Osteoblast (primary cell): ENCODE results near the gene SYNJ2. TPM values are rescaled to one million over a fixed set of nuclear protein-coding genes. Genes with fewer than 3 reads are reported as not detected.

Experiments
- DNase-seq: peaks from one replicate; pipeline ENCODE4 v3.0.0; 2011; ENCODE audit warnings: low spot score, mixed read lengths; ENCODE audit not compliant: insufficient read length; ENCODE audit errors: missing footprints
- H2AFZ ChIP-seq: 2 replicates; pipeline ENCODE4 v1.6.0; 2011; ENCODE audit warnings: mild to moderate bottlenecking, low read length
- H3K27ac ChIP-seq: 2 replicates; pipeline ENCODE4 v1.5.1; 2011; ENCODE audit warnings: mild to moderate bottlenecking, low read depth, low read length, moderate library complexity
- H3K27me3 ChIP-seq: 2 replicates; pipeline ENCODE4 v1.6.0; 2012; ENCODE audit warnings: mild to moderate bottlenecking, control low read depth, inconsistent platforms, low read length, moderate library complexity; ENCODE audit not compliant: insufficient read depth
- H3K36me3 ChIP-seq: 2 replicates; pipeline ENCODE4 v1.5.1; 2011; ENCODE audit warnings: mild to moderate bottlenecking, low read length, control low read depth, moderate library complexity; ENCODE audit not compliant: insufficient read depth
- H3K4me1 ChIP-seq: 2 replicates; pipeline ENCODE4 v1.5.1; 2011; ENCODE audit warnings: mild to moderate bottlenecking, low read length, control low read depth, moderate library complexity; ENCODE audit not compliant: insufficient read depth
- H3K4me2 ChIP-seq: 2 replicates; pipeline ENCODE4 v1.6.0; 2011; ENCODE audit warnings: mild to moderate bottlenecking, low read length; ENCODE audit not compliant: insufficient read depth
- H3K4me3 ChIP-seq: fragments of 200-600 bp; sonication (generic); 3 replicates; pipeline ENCODE4 v1.5.1; 2012; ENCODE audit warnings: mild to moderate bottlenecking, low read length, inconsistent platforms; ENCODE audit not compliant: insufficient read depth
- H3K79me2 ChIP-seq: 2 replicates; pipeline ENCODE4 v1.6.0; 2012; ENCODE audit warnings: mild to moderate bottlenecking, low read length, control low read depth, inconsistent platforms; ENCODE audit not compliant: insufficient read depth
- H3K9me3 ChIP-seq: 2 replicates; pipeline ENCODE4 v1.5.1; 2011; ENCODE audit warnings: low read depth, low read length, control low read depth
- H4K20me1 ChIP-seq: 2 replicates; pipeline ENCODE4 v1.6.0; 2012; ENCODE audit warnings: mild to moderate bottlenecking, low read length, control low read depth; ENCODE audit not compliant: insufficient read depth
- total RNA-seq: library from RNA; depleted of rRNA; stranded (reverse); fragments of >200 nt; gene quantifications from 2 replicates; pipeline ENCODE4 v1.2.3, GENCODE V29; 2012
- TF ChIP-seq, protein P1 (sequence below): IDR thresholded peaks from 2 replicates; pipeline ENCODE4 v1.5.1; 2011; ENCODE audit warnings: mild to moderate bottlenecking, low read depth, low read length, moderate library complexity; ENCODE audit errors: extremely low read depth

The SYNJ2 gene
- total RNA-seq, 1 donor: 94.8 TPM

DNA sequence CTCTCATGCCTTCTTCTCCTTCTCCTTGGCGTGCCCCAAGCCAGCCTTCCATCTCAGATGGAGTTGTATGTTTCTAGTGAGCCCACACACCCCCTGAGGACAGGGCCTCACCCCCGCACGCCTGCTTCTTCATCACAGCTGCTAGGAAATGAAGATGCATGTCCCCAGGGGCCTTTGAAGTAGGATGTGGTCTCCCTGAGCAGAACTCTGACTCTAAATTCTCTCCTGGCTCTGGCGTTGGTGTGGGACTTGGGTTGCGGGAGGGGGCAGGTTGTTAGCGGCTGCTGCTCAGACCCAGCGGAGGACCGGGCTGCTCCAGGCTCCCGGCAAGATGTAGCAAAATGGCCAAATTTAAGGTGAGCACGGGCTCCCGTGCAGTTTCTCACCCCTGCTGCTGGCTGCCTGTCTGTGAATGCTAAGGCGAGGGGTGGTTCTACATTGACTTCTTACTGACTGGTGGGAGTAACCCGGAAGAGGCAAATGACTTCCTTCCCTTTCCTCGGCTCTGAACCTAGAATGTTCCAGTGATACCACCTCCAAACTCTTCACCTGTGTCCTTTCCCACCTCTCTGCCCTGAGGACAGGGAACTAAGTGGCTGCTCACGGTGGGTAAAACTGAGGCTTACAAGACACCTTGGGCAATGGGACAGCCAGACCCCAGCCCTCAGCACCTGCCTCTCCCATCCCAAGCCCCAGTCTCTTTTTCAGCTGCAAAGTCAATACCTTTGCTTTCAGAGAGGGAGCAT is 8.8 kb downstream of the SYNJ2 start:
- Histone ChIP-seq H3K4me1 (peaks cover 48% of the 10 kb centered on the region), H3K79me2 (peaks cover 99% of the 10 kb centered on the region), H4K20me1 (peaks cover 30% of the 10 kb centered on the region), H2AFZ (no peak overlapping the region), H3K4me2 (peak overlapping the region; percentile 60), H3K9me3 (no peaks in the 10 kb centered on the region), H3K27ac (peak overlapping the region; percentile 90), H3K36me3 (peaks cover 16% of the 10 kb centered on the region), H3K4me3 (peak overlapping the region; percentile 25), H3K27me3 (no peaks in the 10 kb centered on the region)
- TF ChIP-seq, protein P1, sequence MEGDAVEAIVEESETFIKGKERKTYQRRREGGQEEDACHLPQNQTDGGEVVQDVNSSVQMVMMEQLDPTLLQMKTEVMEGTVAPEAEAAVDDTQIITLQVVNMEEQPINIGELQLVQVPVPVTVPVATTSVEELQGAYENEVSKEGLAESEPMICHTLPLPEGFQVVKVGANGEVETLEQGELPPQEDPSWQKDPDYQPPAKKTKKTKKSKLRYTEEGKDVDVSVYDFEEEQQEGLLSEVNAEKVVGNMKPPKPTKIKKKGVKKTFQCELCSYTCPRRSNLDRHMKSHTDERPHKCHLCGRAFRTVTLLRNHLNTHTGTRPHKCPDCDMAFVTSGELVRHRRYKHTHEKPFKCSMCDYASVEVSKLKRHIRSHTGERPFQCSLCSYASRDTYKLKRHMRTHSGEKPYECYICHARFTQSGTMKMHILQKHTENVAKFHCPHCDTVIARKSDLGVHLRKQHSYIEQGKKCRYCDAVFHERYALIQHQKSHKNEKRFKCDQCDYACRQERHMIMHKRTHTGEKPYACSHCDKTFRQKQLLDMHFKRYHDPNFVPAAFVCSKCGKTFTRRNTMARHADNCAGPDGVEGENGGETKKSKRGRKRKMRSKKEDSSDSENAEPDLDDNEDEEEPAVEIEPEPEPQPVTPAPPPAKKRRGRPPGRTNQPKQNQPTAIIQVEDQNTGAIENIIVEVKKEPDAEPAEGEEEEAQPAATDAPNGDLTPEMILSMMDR: no peak
- DNase-seq: no peak

DNA sequence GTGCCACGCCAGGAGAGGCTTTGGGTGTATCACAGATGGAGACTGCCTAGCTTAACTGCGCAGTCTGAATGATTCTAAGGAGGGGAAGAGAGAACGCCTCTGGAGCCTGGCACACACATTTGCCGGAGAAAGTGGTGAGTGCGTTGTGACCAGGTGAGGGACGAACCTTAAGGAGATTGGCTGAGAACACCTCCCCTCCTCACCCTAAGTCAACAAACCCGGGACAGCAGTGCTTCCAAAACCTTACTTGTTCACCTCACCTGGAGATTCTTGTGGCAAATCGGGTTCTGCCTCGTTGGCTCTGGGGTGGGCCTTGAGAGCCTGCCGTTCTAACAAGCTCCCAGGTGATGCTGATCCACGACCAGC is 9.4 kb downstream of the SYNJ2 start:
- peaks cover 35% of the 10 kb centered on the region for H4K20me1 ChIP-seq
- peaks cover 99% of the 10 kb centered on the region for H3K79me2 ChIP-seq
- no peak overlapping the region for H2AFZ ChIP-seq
- TF ChIP-seq, protein P1: no peak
- H3K27me3 ChIP-seq: no peaks in the 10 kb centered on the region
- H3K9me3 ChIP-seq: no peaks in the 10 kb centered on the region
- H3K4me1 ChIP-seq: peaks cover 42% of the 10 kb centered on the region
- no peak overlapping the region for H3K4me3 ChIP-seq
- no peak for DNase-seq
- peaks cover 21% of the 10 kb centered on the region for H3K36me3 ChIP-seq
- H3K4me2 ChIP-seq: peak overlapping the region; percentile 60
- peak overlapping the region; percentile 90 for H3K27ac ChIP-seq

DNA sequence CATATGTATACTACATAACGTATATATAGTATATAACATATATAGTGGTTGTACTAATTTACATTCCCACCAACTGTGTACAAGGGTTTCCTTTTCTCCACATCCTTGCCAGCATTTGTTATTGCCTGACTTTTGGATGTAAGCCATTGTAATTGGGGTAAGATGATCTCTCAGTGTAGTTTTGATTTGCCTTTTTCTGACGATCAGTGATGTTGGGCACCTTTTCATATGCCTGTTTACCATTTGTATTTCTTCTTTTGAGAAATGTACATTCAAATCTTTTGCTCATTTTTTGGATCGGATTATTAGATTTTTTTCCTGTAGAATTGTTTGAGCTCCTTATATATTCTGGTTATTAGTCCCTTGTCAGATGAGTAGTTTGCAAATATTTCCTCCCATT is 11.4 kb downstream of the SYNJ2 start:
- peaks cover 35% of the 10 kb centered on the region for H4K20me1 ChIP-seq

DNA sequence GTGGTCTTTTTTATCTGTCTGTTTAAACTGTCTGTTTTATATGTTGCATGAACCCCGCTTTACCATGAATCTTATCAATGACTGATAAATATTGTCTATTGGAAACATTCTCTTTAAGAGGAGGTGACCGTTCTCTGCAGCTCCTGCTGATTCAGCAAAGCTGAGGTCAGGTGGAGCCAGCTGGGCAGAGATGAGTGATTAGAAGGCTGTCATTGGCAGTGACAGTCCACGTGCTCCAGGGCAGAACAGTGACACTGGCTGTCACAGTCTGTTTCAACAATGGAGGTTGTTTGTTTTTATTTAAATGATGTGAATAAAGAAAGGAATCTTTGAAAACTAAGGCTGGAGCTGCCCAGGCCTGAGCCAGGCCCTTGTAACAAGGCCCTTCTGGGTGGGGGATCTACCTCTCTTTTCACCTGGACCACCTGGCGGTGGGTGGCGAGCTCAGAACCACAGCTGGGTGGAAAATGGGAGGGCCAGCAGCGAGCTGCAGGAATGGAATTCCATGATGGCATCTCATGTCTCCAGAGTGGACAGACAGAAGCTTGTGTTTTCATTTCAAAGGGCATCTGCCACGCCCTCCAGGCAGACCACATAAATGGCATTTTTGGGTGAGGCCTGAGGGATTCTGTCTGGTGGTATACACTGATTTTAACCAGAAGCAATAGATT is 12.6 kb downstream of the SYNJ2 start:
- TF ChIP-seq, protein P1: no peak
- H3K27ac ChIP-seq: peak overlapping the region; percentile 31
- H3K4me1 ChIP-seq: peaks cover 31% of the 10 kb centered on the region
- peaks cover 100% of the 10 kb centered on the region for H3K79me2 ChIP-seq
- no peaks in the 10 kb centered on the region for H3K9me3 ChIP-seq
- no peak overlapping the region for H2AFZ ChIP-seq
- peaks cover 35% of the 10 kb centered on the region for H4K20me1 ChIP-seq
- DNase-seq: no peak
- H3K27me3 ChIP-seq: no peaks in the 10 kb centered on the region
- peaks cover 42% of the 10 kb centered on the region for H3K36me3 ChIP-seq
- no peak overlapping the region for H3K4me2 ChIP-seq
- no peak overlapping the region for H3K4me3 ChIP-seq

More for the DNA sequence above, 11.4 kb downstream of the SYNJ2 start:
- Histone ChIP-seq H3K27me3 (no peaks in the 10 kb centered on the region), H3K4me1 (peaks cover 40% of the 10 kb centered on the region), H3K27ac (peak overlapping the region; percentile 36), H3K9me3 (no peaks in the 10 kb centered on the region), H3K79me2 (peaks cover 99% of the 10 kb centered on the region), H3K36me3 (peaks cover 33% of the 10 kb centered on the region), H3K4me3 (no peak overlapping the region), H2AFZ (no peak overlapping the region), H3K4me2 (no peak overlapping the region)
- TF ChIP-seq, protein P1: no peak
- DNase-seq: no peak
